Activated T-helper 17 cell treated with anti-CD3 and anti-CD28 coated beads, Interleukin-2, amount 50 U/mL, for 72 hours (primary cell): ENCODE results near the gene RNPS1. TPM values are rescaled to one million over a fixed set of nuclear protein-coding genes. Genes with fewer than 3 reads are reported as not detected.
A peak's percentile ranks its signal among the peaks of the same experiment; 100 is the strongest.

Experiments
- ATAC-seq: fragments of 150-1000 bp; cut with Tn5 transposase; replicated peaks from 2 replicates; pipeline ENCODE4 v1.10.0; 2021; ENCODE audit warnings: mild to moderate bottlenecking, moderate library complexity
- H3K27ac Mint-ChIP-seq: one replicate; pipeline ENCODE4 v1.8.0; 2022; ENCODE audit warnings: mixed read lengths
- H3K27me3 Mint-ChIP-seq: one replicate; pipeline ENCODE4 v1.8.0; 2022; ENCODE audit warnings: mixed read lengths
- H3K36me3 Mint-ChIP-seq: one replicate; pipeline ENCODE4 v1.8.0; 2022; ENCODE audit warnings: low read depth, mild to moderate bottlenecking, mixed read lengths
- H3K4me1 Mint-ChIP-seq: one replicate; pipeline ENCODE4 v1.8.0; 2022; ENCODE audit warnings: mixed read lengths
- H3K4me3 Mint-ChIP-seq: one replicate; pipeline ENCODE4 v1.8.0; 2022; ENCODE audit warnings: mild to moderate bottlenecking, mixed read lengths
- H3K9me3 Mint-ChIP-seq: one replicate; pipeline ENCODE4 v1.8.0; 2022; ENCODE audit warnings: mixed read lengths
- total RNA-seq, 2 donors: library from RNA; stranded (reverse); gene quantifications; one replicate each; pipeline ENCODE4 v1.2.3, GENCODE V29; 2022

RNPS1 gene
- total RNA-seq, 2 donors from 2014 or later: 205 to 314 TPM

DNA sequence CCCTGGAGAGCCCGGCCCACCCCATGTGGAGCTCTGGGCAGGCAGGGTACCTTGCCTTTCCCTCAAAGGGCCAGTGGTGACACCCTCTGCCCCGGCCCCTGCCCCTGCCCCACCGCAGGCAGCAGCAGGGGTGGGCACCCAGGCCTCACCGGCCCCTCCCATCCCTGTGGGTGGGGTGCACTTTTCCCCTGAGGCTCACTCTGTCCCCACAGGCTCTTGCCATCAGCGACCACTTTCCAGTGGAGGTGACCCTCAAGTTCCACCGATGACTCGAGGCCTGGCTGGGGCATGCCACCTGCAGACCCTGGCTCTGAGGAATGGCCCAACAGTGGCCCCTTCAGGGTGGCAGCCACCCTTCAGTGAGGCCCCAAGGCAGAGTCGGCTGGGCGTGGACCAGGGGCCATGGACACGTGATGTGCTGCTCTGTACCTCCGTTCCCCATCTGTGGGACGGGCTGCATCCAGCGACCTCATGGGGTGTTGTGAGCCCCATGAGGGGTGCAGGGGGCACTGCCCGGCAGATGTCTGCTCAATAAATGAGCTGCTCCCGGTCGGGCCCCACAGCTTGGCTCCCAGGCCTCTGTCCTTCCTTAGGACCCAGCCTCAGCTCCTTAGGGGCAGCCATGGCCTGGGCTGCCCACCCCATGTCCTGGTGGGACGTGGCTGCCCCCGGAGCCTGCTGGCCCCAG lies 29.6 kb downstream of the RNPS1 start:
- no peaks in the 10 kb centered on the region for H3K9me3 Mint-ChIP-seq
- no peak overlapping the region for H3K4me3 Mint-ChIP-seq
- no peaks in the 10 kb centered on the region for H3K4me1 Mint-ChIP-seq
- no peak overlapping the region for H3K27ac Mint-ChIP-seq
- H3K36me3 Mint-ChIP-seq: peaks cover 35% of the 10 kb centered on the region
- no peaks in the 10 kb centered on the region for H3K27me3 Mint-ChIP-seq
- ATAC-seq: no peak

DNA sequence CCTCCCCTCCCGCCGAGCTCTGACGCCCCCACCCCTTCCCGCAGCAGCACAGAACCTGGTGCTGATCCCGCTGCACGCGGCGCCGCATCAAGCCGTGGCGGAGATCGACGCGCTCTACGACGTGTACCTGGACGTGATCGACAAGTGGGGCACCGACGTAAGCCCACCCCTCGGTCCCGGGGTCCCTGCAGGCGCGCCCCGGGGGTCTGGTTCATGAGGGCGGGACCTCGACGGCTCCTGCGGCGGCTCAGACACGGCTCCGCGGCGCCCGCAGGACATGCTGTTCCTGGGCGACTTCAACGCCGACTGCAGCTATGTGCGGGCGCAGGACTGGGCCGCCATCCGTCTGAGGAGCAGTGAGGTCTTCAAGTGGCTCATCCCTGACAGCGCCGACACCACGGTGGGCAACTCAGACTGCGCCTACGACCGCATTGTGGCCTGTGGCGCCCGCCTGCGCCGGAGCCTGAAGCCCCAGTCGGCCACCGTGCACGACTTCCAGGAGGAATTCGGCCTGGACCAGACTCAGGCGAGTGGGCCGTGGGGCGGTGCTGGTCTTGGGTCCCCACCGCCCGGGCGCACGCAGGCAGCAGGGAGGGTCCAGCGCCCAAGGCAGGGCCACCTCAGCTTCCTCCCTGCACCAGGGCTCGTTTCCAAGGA lies 30.3 kb downstream of the RNPS1 start:
- Mint-ChIP-seq H3K36me3 (peaks cover 34% of the 10 kb centered on the region), H3K4me1 (no peaks in the 10 kb centered on the region), H3K27me3 (no peaks in the 10 kb centered on the region), H3K27ac (no peak overlapping the region), H3K4me3 (no peak overlapping the region), H3K9me3 (no peaks in the 10 kb centered on the region)
- no peak for ATAC-seq

DNA sequence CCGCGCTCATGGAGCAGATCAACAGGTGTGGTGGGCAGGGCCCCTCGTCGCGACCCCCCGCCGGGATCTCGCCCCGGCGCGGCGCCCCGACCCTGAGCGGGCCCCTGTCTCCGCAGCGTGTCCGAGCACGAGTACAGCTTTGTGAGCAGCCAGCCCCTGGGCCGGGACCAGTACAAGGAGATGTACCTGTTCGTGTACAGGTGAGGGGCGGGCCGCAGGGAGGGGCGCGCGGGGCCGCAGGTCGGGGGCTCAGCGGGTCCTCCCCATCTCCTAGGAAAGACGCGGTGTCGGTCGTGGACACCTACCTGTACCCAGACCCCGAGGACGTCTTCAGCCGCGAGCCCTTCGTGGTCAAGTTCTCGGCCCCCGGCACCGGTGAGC lies 30.8 kb downstream of the RNPS1 start:
- H3K36me3 Mint-ChIP-seq: peaks cover 29% of the 10 kb centered on the region
- no peak for ATAC-seq

DNA sequence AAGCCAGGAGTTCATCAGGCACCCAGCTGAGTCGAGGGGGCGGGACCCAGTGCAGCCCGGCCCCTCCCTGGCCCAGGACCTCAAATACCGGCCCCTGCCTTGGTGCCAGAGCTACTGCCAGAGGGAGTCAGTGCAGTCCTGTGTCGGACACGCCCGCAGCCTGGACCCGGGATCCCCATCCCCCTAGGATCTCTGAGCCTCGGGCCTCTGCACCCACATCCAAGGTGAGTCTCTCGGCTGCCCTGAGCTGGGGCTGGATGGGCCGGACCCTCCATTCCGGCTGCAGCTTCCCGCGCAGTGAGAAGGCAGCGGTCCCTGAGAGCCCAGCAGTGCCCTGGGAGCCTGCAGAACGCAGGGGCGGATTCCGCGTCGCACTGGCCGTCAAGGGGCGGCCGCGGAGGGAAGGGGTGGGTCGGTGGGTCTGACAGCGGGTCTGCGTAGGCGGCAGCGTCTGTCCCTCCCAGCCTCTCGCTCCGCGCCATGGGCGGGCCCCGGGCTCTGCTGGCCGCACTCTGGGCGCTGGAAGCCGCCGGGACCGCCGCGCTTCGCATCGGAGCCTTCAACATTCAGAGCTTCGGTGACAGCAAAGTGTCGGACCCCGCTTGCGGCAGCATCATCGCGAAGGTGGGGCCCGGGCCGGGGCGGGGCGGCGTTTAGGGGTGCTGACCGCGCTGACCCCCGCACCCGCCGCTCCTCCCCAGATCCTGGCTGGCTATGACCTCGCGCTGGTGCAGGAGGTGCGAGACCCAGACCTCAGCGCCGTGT lies 31.4 kb downstream of the RNPS1 start, which contains the start of gene DNASE1L2:
TSS of gene DNASE1L2 (plus strand) at position 108 of the 765 bp plus-strand sequence. CDS start at position 481, 373 bp downstream.
- Mint-ChIP-seq H3K9me3 (no peaks in the 10 kb centered on the region), H3K4me1 (no peaks in the 10 kb centered on the region), H3K36me3 (peaks cover 29% of the 10 kb centered on the region), H3K27ac (no peak within 1 kb of the TSS), H3K4me3 (no peak within 1 kb of the TSS), H3K27me3 (no peaks in the 10 kb centered on the region)
- no peak for ATAC-seq

More for the DNA sequence above, 30.8 kb downstream of the RNPS1 start:
- H3K4me1 Mint-ChIP-seq: no peaks in the 10 kb centered on the region
- H3K27ac Mint-ChIP-seq: no peak overlapping the region
- H3K9me3 Mint-ChIP-seq: no peaks in the 10 kb centered on the region
- H3K27me3 Mint-ChIP-seq: no peaks in the 10 kb centered on the region
- no peak overlapping the region for H3K4me3 Mint-ChIP-seq

DNA sequence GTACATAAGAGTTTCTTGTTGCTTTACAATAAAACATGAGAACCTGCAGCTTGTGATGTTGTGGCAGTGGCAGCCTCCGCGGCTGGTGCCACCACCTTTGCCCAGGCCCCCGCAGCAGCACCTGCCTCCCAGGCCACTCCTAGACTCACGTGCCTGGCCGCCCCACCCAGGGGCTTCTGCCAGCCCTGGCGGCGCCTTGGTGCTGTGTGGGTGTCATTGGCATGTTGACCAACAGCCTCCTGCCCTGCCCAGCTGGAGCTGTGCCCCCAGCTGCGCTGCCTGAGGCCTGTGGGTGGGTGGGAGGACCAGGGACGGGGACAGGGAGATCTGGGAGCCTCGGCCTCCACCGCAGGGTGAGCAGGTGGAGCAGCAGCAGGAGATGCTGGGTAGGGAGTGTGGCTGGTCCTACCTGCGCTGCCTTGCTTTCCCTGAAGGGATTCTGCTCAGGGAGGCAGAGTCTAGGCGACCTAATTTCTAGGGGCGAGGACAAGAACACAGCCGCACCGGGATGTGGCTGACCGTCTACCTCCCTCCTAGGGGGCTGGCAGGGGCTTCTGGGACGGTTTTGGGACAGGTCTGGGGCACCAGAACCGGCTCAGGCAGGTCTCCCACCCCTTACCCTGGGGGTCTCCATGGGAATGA lies 32.1 kb downstream of the RNPS1 start:
- Mint-ChIP-seq H3K27me3 (no peaks in the 10 kb centered on the region), H3K4me1 (no peaks in the 10 kb centered on the region), H3K9me3 (no peaks in the 10 kb centered on the region), H3K36me3 (peaks cover 29% of the 10 kb centered on the region), H3K4me3 (no peak overlapping the region), H3K27ac (no peak overlapping the region)
- ATAC-seq: peak; percentile 3

DNA sequence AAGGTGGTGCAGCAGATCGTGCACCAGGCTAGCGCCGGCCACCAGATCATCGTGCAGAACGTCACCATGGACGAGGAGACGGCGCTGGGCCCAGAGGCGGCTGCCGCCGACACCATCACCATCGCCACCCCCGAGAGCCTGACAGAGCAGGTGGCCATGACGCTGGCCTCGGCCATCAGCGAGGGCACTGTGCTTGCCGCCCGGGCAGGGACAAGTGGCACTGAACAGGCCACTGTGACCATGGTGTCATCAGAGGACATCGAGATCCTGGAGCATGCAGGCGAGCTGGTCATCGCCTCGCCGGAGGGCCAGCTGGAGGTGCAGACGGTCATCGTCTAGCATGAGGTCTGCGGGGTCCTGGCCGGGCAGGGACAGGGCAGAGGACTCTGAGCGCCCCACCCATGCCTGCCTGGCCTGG lies 32.7 kb downstream of the RNPS1 start:
- Mint-ChIP-seq H3K36me3 (peaks cover 31% of the 10 kb centered on the region), H3K4me1 (no peaks in the 10 kb centered on the region), H3K27me3 (no peaks in the 10 kb centered on the region), H3K9me3 (no peaks in the 10 kb centered on the region), H3K27ac (no peak overlapping the region), H3K4me3 (no peak overlapping the region)
- ATAC-seq: no peak

DNA sequence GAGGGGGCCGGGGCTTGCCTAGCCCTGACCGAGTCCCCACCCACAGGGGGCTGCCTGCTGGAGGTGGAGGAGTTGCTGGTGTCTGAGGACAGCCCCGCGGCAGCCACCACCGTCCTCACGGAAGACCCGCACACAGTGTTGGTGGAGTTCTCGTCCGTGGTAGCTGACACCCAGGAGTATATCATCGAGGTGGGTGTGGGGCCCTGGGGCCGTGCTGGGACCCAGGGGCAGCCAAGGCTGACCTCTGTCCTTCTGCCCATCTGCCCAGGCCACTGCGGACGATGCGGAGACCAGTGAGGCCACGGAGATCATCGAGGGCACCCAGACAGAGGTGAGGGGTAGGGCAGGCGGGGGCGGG lies 33.1 kb downstream of the RNPS1 start:
- Mint-ChIP-seq H3K27ac (no peak overlapping the region), H3K4me1 (no peaks in the 10 kb centered on the region), H3K9me3 (no peaks in the 10 kb centered on the region), H3K36me3 (peaks cover 35% of the 10 kb centered on the region), H3K4me3 (no peak overlapping the region), H3K27me3 (no peaks in the 10 kb centered on the region)
- ATAC-seq: no peak

DNA sequence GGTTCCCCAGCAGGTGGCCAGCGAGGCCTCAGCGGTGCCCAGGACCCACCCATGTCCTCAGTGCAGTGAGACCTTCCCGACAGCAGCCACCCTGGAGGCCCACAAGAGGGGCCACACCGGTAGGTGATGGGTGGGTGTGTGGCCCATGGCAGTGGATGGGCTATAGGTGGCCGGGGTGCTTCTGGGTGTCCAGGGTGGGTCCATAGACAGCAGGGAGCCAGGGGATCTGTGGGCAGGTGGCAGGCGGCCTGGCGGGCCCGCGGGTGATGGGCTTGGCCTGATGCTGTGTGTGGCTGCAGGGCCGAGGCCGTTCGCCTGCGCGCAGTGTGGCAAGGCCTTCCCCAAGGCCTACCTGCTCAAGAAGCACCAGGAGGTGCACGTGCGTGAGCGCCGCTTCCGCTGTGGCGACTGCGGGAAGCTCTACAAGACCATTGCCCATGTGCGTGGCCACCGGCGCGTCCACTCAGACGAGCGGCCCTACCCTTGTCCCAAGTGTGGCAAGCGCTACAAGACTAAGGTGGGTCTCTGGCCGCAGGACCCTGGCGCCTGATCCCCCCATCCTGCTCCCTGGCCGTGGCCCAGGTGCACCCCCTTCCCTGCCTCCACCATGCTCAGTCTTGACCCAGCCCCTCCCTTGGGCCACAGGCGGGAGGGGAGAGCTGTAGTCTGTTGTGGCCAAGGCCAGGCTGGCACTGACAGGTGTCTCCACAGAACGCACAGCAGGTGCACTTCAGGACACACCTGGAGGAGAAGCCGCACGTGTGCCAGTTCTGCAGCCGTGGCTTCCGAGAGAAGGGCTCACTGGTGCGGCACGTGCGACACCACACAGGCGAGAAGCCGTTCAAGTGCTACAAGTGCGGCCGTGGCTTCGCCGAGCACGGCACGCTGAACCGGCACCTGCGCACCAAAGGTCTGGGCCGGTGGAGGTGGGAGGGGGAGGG lies 33.8 kb downstream of the RNPS1 start:
- Mint-ChIP-seq H3K4me1 (no peaks in the 10 kb centered on the region), H3K27me3 (no peaks in the 10 kb centered on the region), H3K9me3 (no peaks in the 10 kb centered on the region), H3K27ac (no peak overlapping the region), H3K36me3 (peaks cover 41% of the 10 kb centered on the region), H3K4me3 (no peak overlapping the region)
- no peak for ATAC-seq

DNA sequence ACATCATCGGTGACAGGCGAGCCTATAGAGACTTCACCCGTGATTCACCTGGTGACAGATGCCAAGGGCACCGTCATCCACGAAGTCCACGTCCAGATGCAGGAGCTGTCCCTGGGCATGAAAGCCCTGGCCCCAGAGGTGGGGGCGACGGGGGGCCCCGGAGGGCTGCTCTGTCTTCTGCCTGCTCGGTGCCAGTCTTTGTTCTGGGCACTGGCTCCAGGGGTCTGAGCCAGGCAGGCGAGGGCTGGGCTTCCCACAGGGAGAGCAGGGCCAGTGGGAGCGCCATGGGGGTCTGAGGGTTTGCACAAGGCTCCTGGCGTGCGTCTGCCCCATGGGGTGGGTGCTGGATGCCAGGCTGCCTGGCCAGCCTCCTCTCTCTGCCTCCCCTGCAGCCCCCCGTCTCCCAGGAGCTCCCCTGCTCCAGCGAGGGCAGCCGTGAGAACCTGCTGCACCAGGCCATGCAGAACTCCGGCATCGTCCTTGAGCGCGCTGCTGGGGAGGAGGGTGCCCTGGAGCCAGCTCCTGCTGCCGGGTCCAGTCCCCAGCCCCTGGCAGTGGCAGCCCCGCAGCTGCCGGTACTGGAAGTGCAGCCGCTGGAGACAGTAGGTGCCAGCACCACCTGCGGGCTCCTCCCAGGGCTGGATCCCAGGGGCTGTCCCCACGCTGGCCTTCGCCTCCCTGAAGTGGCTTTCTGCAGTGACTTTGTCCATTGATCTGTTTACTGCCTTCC lies 34.7 kb downstream of the RNPS1 start:
- Mint-ChIP-seq H3K27ac (no peak overlapping the region), H3K4me1 (no peaks in the 10 kb centered on the region), H3K4me3 (no peak overlapping the region), H3K9me3 (no peaks in the 10 kb centered on the region), H3K36me3 (peaks cover 41% of the 10 kb centered on the region), H3K27me3 (no peaks in the 10 kb centered on the region)
- no peak for ATAC-seq

DNA sequence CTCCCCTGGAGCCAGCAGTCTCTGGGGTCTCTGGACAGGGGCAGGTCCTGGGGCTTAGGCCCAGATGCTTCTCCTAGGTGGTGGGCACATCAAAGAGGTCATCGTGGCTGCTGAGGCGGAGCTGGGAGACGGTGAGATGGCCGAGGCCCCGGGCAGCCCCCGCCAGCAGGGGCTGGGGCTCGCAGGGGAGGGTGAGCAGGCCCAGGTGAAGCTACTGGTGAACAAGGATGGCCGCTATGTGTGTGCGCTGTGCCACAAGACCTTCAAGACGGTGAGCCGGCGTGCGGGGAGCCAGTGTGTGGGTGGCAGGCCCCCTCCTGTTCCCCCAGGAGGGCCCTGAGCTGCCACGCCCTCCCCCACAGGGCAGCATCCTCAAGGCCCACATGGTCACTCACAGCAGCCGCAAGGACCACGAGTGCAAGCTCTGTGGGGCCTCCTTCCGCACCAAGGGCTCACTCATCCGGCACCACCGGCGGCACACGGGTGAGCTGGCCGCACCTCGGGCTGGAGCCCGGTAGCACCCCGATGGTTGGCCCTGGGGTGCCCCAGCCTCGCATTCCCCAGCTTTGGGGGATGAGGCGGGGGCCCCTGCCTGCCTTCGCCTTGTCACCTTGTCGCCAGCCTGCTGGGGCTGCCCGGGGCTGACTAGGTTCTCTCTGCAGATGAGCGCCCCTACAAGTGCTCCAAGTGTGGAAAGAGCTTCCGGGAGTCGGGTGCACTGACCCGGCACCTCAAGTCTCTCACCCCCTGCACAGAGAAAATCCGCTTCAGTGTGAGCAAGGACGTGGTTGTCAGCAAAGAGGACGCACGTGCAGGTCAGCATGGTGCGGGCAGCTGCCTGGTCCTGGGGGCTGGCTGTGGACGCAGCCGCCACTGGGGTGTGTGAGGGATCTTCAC lies 35.6 kb downstream of the RNPS1 start:
- Mint-ChIP-seq H3K4me1 (no peaks in the 10 kb centered on the region), H3K36me3 (peaks cover 41% of the 10 kb centered on the region), H3K9me3 (no peaks in the 10 kb centered on the region), H3K27me3 (no peaks in the 10 kb centered on the region), H3K27ac (no peak overlapping the region), H3K4me3 (no peak overlapping the region)
- ATAC-seq: no peak

DNA sequence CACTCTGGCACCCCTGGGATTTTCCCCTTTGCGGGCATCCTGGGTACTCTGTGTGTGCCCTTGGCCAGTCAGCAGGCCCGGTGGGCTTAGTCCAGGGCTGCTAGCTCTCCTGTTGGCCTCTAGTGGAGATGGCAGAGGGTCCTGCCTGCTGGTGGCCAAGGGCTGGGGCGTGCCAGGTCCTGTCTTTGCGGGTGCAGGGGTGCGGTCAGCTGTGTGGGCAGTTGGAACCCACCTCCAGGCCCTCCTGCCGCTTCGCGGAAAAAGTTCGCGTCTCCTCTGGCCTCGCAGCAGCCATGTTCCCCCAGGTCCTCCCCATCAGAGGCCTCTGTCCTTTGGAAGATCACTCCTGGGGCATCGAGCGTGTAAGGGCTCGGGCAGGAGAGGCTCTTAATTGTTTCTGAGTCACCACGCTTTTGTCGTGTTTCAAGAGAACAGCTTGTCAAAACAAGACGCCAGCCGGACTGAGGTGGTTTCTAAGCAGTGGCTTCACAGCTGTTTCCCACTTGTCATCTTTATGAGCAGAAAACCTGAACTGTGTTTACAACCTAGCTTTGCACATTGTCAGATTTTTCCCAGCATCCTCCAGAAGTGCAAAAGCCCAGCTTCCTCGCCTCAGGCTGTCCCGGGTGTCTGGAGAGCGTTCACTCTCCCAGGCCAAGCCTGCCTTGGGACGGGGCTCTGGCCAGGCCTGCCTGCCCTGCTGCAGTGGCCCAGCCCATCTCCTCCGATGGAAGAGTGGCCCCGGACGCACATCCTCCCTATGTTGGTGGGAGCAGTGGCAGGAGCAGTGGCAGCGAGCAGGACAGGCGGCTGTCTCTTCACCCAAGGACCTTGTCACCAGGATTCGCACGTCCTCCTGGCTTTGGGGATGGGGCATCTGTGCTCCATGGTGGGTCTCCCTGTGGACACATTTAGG lies 36.7 kb downstream of the RNPS1 start:
- H3K27me3 Mint-ChIP-seq: no peaks in the 10 kb centered on the region
- ATAC-seq: no peak
- no peaks in the 10 kb centered on the region for H3K9me3 Mint-ChIP-seq
- no peak overlapping the region for H3K4me3 Mint-ChIP-seq
- H3K27ac Mint-ChIP-seq: no peak overlapping the region
- no peaks in the 10 kb centered on the region for H3K4me1 Mint-ChIP-seq
- peaks cover 47% of the 10 kb centered on the region for H3K36me3 Mint-ChIP-seq

DNA sequence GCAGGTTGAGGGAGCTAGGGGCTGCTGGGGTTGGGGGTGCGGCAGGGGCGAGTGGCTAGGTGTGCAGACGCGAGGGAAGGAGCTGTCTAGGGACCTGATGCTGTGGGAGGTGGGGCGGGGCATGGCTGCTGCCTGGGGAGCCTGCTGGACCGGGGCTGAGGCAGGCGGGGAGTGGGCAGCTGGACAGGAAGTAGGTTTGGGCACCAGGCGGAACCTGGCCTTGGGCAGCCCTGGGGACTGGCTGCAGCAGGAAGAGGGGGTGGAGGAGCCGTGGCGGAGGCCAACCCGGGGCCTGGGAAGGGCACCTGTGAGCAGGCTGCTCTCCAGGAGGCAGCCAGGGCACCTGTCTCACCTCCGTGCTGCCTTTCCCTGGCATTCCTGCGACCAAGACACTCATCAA lies 37.5 kb downstream of the RNPS1 start:
- Mint-ChIP-seq H3K36me3 (peaks cover 44% of the 10 kb centered on the region), H3K9me3 (no peaks in the 10 kb centered on the region), H3K4me1 (no peaks in the 10 kb centered on the region), H3K27ac (no peak overlapping the region), H3K27me3 (no peaks in the 10 kb centered on the region), H3K4me3 (no peak overlapping the region)
- no peak for ATAC-seq
